ENCODE results near the gene CCT4.
"Not testable (repeated sequence)": the region's sequence is repeated elsewhere in the genome, so short reads cannot be mapped to it uniquely, and the experiment has no call there.

Gene CCT4

GRCh38 chr2:61878761-61879160 lies 9.7 kb downstream of the CCT4 start:
- no peak for DNase-seq

GRCh38 chr2:61877571-61878245 lies 10.7 kb downstream of the CCT4 start:
- DNase-seq: no peak

- DNase-seq: no peak
Measured at GRCh38 chr2:61876400-61876799, 12.1 kb downstream of the CCT4 start.

GRCh38 chr2:61866482-61867089 lies 21.9 kb downstream of the CCT4 start:
- not testable (repeated sequence) for DNase-seq

- no peak for DNase-seq
Measured at GRCh38 chr2:61862085-61862484, 26.4 kb downstream of the CCT4 start.

GRCh38 chr2:61857224-61857623 lies 31.2 kb downstream of the CCT4 start:
- DNase-seq: no peak

- DNase-seq: no peak
Measured at GRCh38 chr2:61855318-61855613, 33.2 kb downstream of the CCT4 start.

GRCh38 chr2:61854564-61855317 lies 33.7 kb downstream of the CCT4 start:
- DNase-seq: peak; percentile 97

GRCh38 chr2:61853847-61854563 lies 34.5 kb downstream of the CCT4 start, which contains the start of gene FAM161A:
Gene FAM161A, minus strand, starts transcription at chr2:61854060. Its CDS starts 19 bp downstream, at chr2:61854041.
- DNase-seq: peak; percentile 80

GRCh38 chr2:61853086-61853846 lies 35.2 kb downstream of the CCT4 start:
- peak; percentile 45 for DNase-seq

- not testable (repeated sequence) for DNase-seq
Measured at GRCh38 chr2:61851270-61851669, 37.2 kb downstream of the CCT4 start.

GRCh38 chr2:61845320-61845719 lies 43.1 kb downstream of the CCT4 start:
- DNase-seq: no peak

- no peak for DNase-seq
Measured at GRCh38 chr2:61841286-61841685, 47.2 kb downstream of the CCT4 start.

GRCh38 chr2:61834893-61835292 lies 53.6 kb downstream of the CCT4 start:
- no peak for DNase-seq

- DNase-seq: no peak
Measured at GRCh38 chr2:61833971-61834370, 54.5 kb downstream of the CCT4 start.

- DNase-seq: no peak
Measured at GRCh38 chr2:61832183-61832841, 56.1 kb downstream of the CCT4 start.

- no peak for DNase-seq
Measured at GRCh38 chr2:61822255-61822654, 66.2 kb downstream of the CCT4 start.

Measured in NCI-H2171 (cell line).